Astrocyte (in vitro differentiated cells and primary cell): Measurements from ENCODE around the gene NAA20. TPM values are rescaled to one million over a fixed set of nuclear protein-coding genes. Genes with fewer than 3 reads are reported as not detected.
A peak's percentile ranks its signal among the peaks of the same experiment; 100 is the strongest.

Experiments
- DNase-seq: peaks from one replicate; pipeline ENCODE4 v3.0.0-alpha.2; 2010; ENCODE audit warnings: low read depth
- FAIRE-seq: peaks from 2 replicates; lab custom pipeline; 2011; peaks lifted over from hg19 to GRCh38; lab: Jason Lieb, UNC
- H2AFZ ChIP-seq: 2 replicates; pipeline ENCODE4 v1.6.0; 2012; ENCODE audit warnings: low read depth, low read length, inconsistent platforms
- H3K27ac ChIP-seq: 2 replicates; pipeline ENCODE4 v1.5.1; 2011; ENCODE audit warnings: low read depth, low read length, inconsistent platforms
- H3K27me3 ChIP-seq: 2 replicates; pipeline ENCODE4 v1.6.0; 2011; ENCODE audit warnings: low read length, inconsistent platforms; ENCODE audit not compliant: insufficient read depth
- H3K36me3 ChIP-seq: 2 replicates; pipeline ENCODE4 v1.5.1; 2011; ENCODE audit warnings: low read length, inconsistent platforms; ENCODE audit not compliant: insufficient read depth
- H3K4me1 ChIP-seq: 2 replicates; pipeline ENCODE4 v1.5.1; 2011; ENCODE audit warnings: low read length, inconsistent platforms; ENCODE audit not compliant: insufficient read depth
- H3K4me2 ChIP-seq: 2 replicates; pipeline ENCODE4 v1.6.0; 2012; ENCODE audit warnings: low read length, inconsistent platforms
- H3K4me3 ChIP-seq: 2 replicates; pipeline ENCODE4 v1.5.1; 2011; ENCODE audit warnings: low read depth, mild to moderate bottlenecking, low read length, inconsistent platforms; ENCODE audit not compliant: insufficient read depth
- H3K79me2 ChIP-seq: 2 replicates; pipeline ENCODE4 v1.6.0; 2012; ENCODE audit warnings: mild to moderate bottlenecking, low read length, inconsistent platforms; ENCODE audit not compliant: insufficient read depth
- H3K9ac ChIP-seq: 2 replicates; pipeline ENCODE4 v1.6.0; 2012; ENCODE audit warnings: mild to moderate bottlenecking, low read length, inconsistent platforms
- H3K9me3 ChIP-seq: 2 replicates; pipeline ENCODE4 v1.5.1; 2012; ENCODE audit warnings: low read depth, mild to moderate bottlenecking, low read length, inconsistent platforms; ENCODE audit not compliant: insufficient read depth
- H4K20me1 ChIP-seq: 2 replicates; pipeline ENCODE4 v1.6.0; 2012; ENCODE audit warnings: low read length, inconsistent platforms; ENCODE audit not compliant: insufficient read depth
- H3K27ac Mint-ChIP-seq: one replicate; pipeline ENCODE4 v1.8.0; 2021; ENCODE audit warnings: mild to moderate bottlenecking, mixed read lengths; ENCODE audit not compliant: unreplicated experiment
- H3K27me3 Mint-ChIP-seq: one replicate; pipeline ENCODE4 v1.8.0; 2021; ENCODE audit warnings: low read depth, mixed read lengths; ENCODE audit not compliant: unreplicated experiment
- H3K36me3 Mint-ChIP-seq: one replicate; pipeline ENCODE4 v1.8.0; 2021; ENCODE audit warnings: low read depth, mixed read lengths; ENCODE audit not compliant: unreplicated experiment
- H3K4me1 Mint-ChIP-seq: one replicate; pipeline ENCODE4 v1.8.0; 2021; ENCODE audit warnings: low read depth, mixed read lengths; ENCODE audit not compliant: unreplicated experiment
- H3K4me3 Mint-ChIP-seq: one replicate; pipeline ENCODE4 v1.8.0; 2021; ENCODE audit warnings: mild to moderate bottlenecking, moderate library complexity, mixed read lengths; ENCODE audit not compliant: unreplicated experiment
- H3K9me3 Mint-ChIP-seq: one replicate; pipeline ENCODE4 v1.8.0; 2021; ENCODE audit warnings: mild to moderate bottlenecking, mixed read lengths; ENCODE audit not compliant: unreplicated experiment
- EZH2 ChIP-seq: IDR thresholded peaks from 2 replicates; pipeline ENCODE4 v1.6.1; 2012; ENCODE audit warnings: mild to moderate bottlenecking, low read length, inconsistent platforms; ENCODE audit not compliant: insufficient read depth
- total RNA-seq: library from RNA; stranded (reverse); gene quantifications from 2 replicates; pipeline ENCODE4 v1.2.1, GENCODE V29; 2021
- TF ChIP-seq, protein P1 (sequence below): IDR thresholded peaks from 2 replicates; pipeline ENCODE4 v1.5.1; 2011; ENCODE audit warnings: low read depth, mild to moderate bottlenecking, inconsistent platforms, low read length, moderate library complexity; ENCODE audit not compliant: insufficient read depth

NAA20 gene
- total RNA-seq, 1 donor from 2014 or later: 73.0 TPM

DNA sequence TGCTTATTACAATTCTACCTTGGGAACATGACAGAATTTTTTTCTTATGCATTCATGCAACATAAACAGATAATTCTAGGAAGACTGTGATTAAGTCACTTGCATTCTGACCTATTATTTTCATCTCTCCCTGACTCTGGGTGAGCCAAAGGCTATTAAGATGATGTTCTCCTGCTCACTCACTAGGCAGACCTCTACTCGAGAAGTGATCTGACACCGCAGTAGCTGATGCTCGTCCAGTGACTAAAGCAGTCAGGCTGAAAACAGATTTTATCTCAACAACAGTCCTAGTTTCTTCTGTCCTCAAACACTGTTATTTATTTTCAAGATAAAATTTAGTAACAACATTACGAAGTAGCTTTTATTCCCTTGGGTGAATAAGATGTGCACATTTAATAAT lies 17.3 kb downstream of the NAA20 start:
- peak overlapping the region; percentile 14 for H3K27ac Mint-ChIP-seq
- DNase-seq: no peak
- H4K20me1 ChIP-seq: peaks cover 15% of the 10 kb centered on the region
- no peak overlapping the region for H3K4me2 ChIP-seq
- TF ChIP-seq EZH2: no peak
- TF ChIP-seq, protein P1, sequence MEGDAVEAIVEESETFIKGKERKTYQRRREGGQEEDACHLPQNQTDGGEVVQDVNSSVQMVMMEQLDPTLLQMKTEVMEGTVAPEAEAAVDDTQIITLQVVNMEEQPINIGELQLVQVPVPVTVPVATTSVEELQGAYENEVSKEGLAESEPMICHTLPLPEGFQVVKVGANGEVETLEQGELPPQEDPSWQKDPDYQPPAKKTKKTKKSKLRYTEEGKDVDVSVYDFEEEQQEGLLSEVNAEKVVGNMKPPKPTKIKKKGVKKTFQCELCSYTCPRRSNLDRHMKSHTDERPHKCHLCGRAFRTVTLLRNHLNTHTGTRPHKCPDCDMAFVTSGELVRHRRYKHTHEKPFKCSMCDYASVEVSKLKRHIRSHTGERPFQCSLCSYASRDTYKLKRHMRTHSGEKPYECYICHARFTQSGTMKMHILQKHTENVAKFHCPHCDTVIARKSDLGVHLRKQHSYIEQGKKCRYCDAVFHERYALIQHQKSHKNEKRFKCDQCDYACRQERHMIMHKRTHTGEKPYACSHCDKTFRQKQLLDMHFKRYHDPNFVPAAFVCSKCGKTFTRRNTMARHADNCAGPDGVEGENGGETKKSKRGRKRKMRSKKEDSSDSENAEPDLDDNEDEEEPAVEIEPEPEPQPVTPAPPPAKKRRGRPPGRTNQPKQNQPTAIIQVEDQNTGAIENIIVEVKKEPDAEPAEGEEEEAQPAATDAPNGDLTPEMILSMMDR: no peak
- H3K4me3 Mint-ChIP-seq: no peak overlapping the region
- no peaks in the 10 kb centered on the region for H3K4me1 ChIP-seq
- peaks cover 4% of the 10 kb centered on the region for H3K4me1 Mint-ChIP-seq
- no peaks in the 10 kb centered on the region for H3K9me3 ChIP-seq
- H3K4me3 ChIP-seq: no peak overlapping the region
- peaks cover 9% of the 10 kb centered on the region for H3K36me3 Mint-ChIP-seq
- H3K9me3 Mint-ChIP-seq: no peaks in the 10 kb centered on the region
- H3K27me3 Mint-ChIP-seq: no peaks in the 10 kb centered on the region
- FAIRE-seq: no peak
- peaks cover 67% of the 10 kb centered on the region for H3K36me3 ChIP-seq
- no peaks in the 10 kb centered on the region for H3K27me3 ChIP-seq
- no peak overlapping the region for H2AFZ ChIP-seq
- no peak overlapping the region for H3K27ac ChIP-seq
- peaks cover 5% of the 10 kb centered on the region for H3K79me2 ChIP-seq
- H3K9ac ChIP-seq: no peak overlapping the region

DNA sequence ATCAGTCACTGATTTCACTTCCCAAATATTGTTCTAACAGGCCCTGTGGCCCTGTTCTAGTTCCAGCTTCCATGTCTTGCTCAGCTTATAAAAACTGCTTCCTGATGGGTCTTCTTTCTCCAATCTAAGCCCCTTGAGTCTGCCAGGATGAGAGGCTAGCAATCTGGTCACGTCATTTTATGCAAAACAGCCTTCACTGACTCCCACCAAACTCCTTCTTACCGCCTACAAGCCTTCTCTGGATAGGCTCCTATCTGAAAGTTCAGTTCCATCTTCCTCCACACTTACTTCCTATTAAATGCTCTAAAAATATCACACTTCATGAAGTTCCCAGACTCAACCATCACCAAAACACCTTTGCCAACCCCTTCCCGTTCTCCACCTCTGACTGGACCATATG lies 19.6 kb downstream of the NAA20 start:
- H3K27ac ChIP-seq: no peak overlapping the region
- H3K27ac Mint-ChIP-seq: no peak overlapping the region
- peaks cover 83% of the 10 kb centered on the region for H3K36me3 ChIP-seq
- FAIRE-seq (no peak), DNase-seq (no peak)
- TF ChIP-seq, protein P1: no peak
- no peak for TF ChIP-seq EZH2
- no peak overlapping the region for H3K4me2 ChIP-seq
- peaks cover 3% of the 10 kb centered on the region for H3K79me2 ChIP-seq
- H4K20me1 ChIP-seq: peaks cover 11% of the 10 kb centered on the region
- H3K4me1 Mint-ChIP-seq: peaks cover 4% of the 10 kb centered on the region
- H3K9me3 Mint-ChIP-seq: no peaks in the 10 kb centered on the region
- H3K27me3 ChIP-seq: no peaks in the 10 kb centered on the region
- no peak overlapping the region for H3K4me3 ChIP-seq
- no peak overlapping the region for H3K9ac ChIP-seq
- H3K9me3 ChIP-seq: no peaks in the 10 kb centered on the region
- H3K4me1 ChIP-seq: no peaks in the 10 kb centered on the region
- H2AFZ ChIP-seq: no peak overlapping the region
- H3K27me3 Mint-ChIP-seq: no peaks in the 10 kb centered on the region
- peaks cover 9% of the 10 kb centered on the region for H3K36me3 Mint-ChIP-seq
- no peak overlapping the region for H3K4me3 Mint-ChIP-seq

DNA sequence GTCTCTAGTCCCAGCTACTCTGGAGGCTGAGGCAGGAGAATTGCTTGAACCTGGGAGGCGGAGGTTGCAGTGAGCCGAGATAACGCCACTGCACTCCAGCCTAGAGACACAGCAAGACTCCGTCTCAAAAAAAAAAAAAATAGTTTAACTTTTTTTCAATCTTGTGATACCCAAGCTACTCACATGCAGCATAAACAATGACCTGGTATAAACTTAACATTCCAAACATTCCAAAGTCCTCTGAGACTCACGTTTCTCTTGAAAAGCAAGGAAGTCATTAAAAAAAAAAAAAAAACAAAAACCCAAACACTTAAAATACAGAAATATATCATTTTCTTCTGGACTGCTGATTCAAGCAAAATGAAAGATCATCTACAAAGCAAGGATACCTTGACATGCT lies 20.8 kb downstream of the NAA20 start:
- Histone ChIP-seq H3K79me2 (no peaks in the 10 kb centered on the region), H3K4me2 (no peak overlapping the region), H2AFZ (no peak overlapping the region), H3K4me3 (no peak overlapping the region), H3K27me3 (no peaks in the 10 kb centered on the region), H3K36me3 (peaks cover 80% of the 10 kb centered on the region), H3K9ac (no peak overlapping the region), H3K9me3 (no peaks in the 10 kb centered on the region), H4K20me1 (peaks cover 11% of the 10 kb centered on the region), H3K4me1 (no peaks in the 10 kb centered on the region), H3K27ac (no peak overlapping the region)
- TF ChIP-seq, protein P1: no peak
- no peak for TF ChIP-seq EZH2
- H3K27ac Mint-ChIP-seq: no peak overlapping the region
- H3K27me3 Mint-ChIP-seq: no peaks in the 10 kb centered on the region
- no peak overlapping the region for H3K4me3 Mint-ChIP-seq
- H3K36me3 Mint-ChIP-seq: peaks cover 9% of the 10 kb centered on the region
- peaks cover 4% of the 10 kb centered on the region for H3K4me1 Mint-ChIP-seq
- peak; percentile 36 for DNase-seq
- H3K9me3 Mint-ChIP-seq: no peaks in the 10 kb centered on the region
- FAIRE-seq: no peak
